Left ventricle myocardium inferior (tissue), 1 donor: ENCODE results near the gene LRRN4. TPM values are rescaled to one million over a fixed set of nuclear protein-coding genes. Genes with fewer than 3 reads are reported as not detected.
"Not testable (repeated sequence)": the region's sequence is repeated elsewhere in the genome, so short reads cannot be mapped to it uniquely, and the experiment has no call there.

Source experiments
- DNase-seq: peaks from one replicate; pipeline ENCODE4 v3.0.0-alpha.2; 2020
- H3K27ac ChIP-seq: fragments of 200-600 bp; replicated peaks from 2 replicates; pipeline ENCODE4 v1.8.0; 2021
- H3K27me3 ChIP-seq: fragments of 200-600 bp; 2 replicates; pipeline ENCODE4 v1.8.0; 2021; ENCODE audit warnings: low read depth
- H3K36me3 ChIP-seq: fragments of 200-600 bp; 2 replicates; pipeline ENCODE4 v1.8.0; 2021
- H3K4me1 ChIP-seq: fragments of 200-600 bp; 2 replicates; pipeline ENCODE4 v1.8.0; 2021
- H3K4me3 ChIP-seq: fragments of 200-600 bp; 2 replicates; pipeline ENCODE4 v1.8.0; 2021; ENCODE audit warnings: mild to moderate bottlenecking, moderate library complexity
- H3K9me3 ChIP-seq: fragments of 200-600 bp; replicated peaks from 2 replicates; pipeline ENCODE4 v1.8.0; 2021
- CTCF ChIP-seq: fragments of 200-600 bp; IDR thresholded peaks from 2 replicates; pipeline ENCODE4 v1.8.0; 2021; ENCODE audit warnings: antibody characterized with exemption, mild to moderate bottlenecking, borderline replicate concordance
- intact Hi-C: fragments of 100-400 bp; cut with micrococcal nuclease; formaldehyde crosslinking; loops from one replicate; pipeline ENCODE4 v1.11.0; 2022
- total RNA-seq: library from RNA; stranded (reverse); fragmentation: NEBNext Ultra II Directional; extraction: Animal tissue kit (Norgen Biotek cat#: 25700); gene quantifications from one replicate; pipeline ENCODE4 v1.2.1, GENCODE V29; 2021
- donor health status: DM: no; HTN: yes; CAD: no; lungs with severe emphysema.

The LRRN4 gene
- total RNA-seq, 1 donor from 2014 or later = 0.08 TPM

GRCh38 chr20:6055981-6056569 lies 2.2 kb upstream of the LRRN4 start:
- Histone ChIP-seq H3K4me1 (peaks cover 24% of the 10 kb centered on the region), H3K27ac (no peak overlapping the region), H3K4me3 (no peak overlapping the region), H3K36me3 (no peaks in the 10 kb centered on the region), H3K9me3 (no peaks in the 10 kb centered on the region), H3K27me3 (peaks cover 34% of the 10 kb centered on the region)
- intact Hi-C loops = no loop called here
- no peak for DNase-seq
- no peak for TF ChIP-seq CTCF

GRCh38 chr20:6055161-6055783 lies 1.4 kb upstream of the LRRN4 start:
- no peak overlapping the region for H3K4me3 ChIP-seq
- H3K4me1 ChIP-seq = peaks cover 24% of the 10 kb centered on the region
- H3K9me3 ChIP-seq = no peaks in the 10 kb centered on the region
- TF ChIP-seq CTCF = no peak
- DNase-seq = no peak
- no peak overlapping the region for H3K27ac ChIP-seq
- peaks cover 39% of the 10 kb centered on the region for H3K27me3 ChIP-seq
- H3K36me3 ChIP-seq = no peaks in the 10 kb centered on the region
- intact Hi-C loops = no loop called here

GRCh38 chr20:6054689-6055051 lies 810 bp upstream of the LRRN4 start:
- DNase-seq, H3K36me3 ChIP-seq, H3K9me3 ChIP-seq, intact Hi-C loops, H3K27ac ChIP-seq, H3K4me3 ChIP-seq: not testable (repeated sequence)
- Histone ChIP-seq H3K27me3 (peaks cover 39% of the 10 kb centered on the region), H3K4me1 (peaks cover 24% of the 10 kb centered on the region)

- Histone ChIP-seq H3K36me3 (no peaks in the 10 kb centered on the region), H3K4me3 (no peak overlapping the region), H3K27me3 (peaks cover 33% of the 10 kb centered on the region), H3K9me3 (no peaks in the 10 kb centered on the region), H3K27ac (no peak overlapping the region), H3K4me1 (peaks cover 24% of the 10 kb centered on the region)
- TF ChIP-seq CTCF = no peak
- intact Hi-C loops = no loop called here
- no peak for DNase-seq
These were observed 640 bp downstream of the LRRN4 start for GRCh38 chr20:6053064-6053775.

- no peak for DNase-seq
- Histone ChIP-seq H3K4me3 (peak overlapping the region; percentile 59), H3K27me3 (peaks cover 33% of the 10 kb centered on the region), H3K4me1 (peaks cover 24% of the 10 kb centered on the region), H3K9me3 (no peaks in the 10 kb centered on the region), H3K36me3 (no peaks in the 10 kb centered on the region), H3K27ac (no peak overlapping the region)
- no peak for TF ChIP-seq CTCF
- intact Hi-C loops = no loop called here
These were observed 2.4 kb downstream of the LRRN4 start for GRCh38 chr20:6051505-6051904.

GRCh38 chr20:6048391-6048790 lies 5.5 kb downstream of the LRRN4 start:
- Histone ChIP-seq H3K36me3 (no peaks in the 10 kb centered on the region), H3K4me3 (no peak overlapping the region), H3K27me3 (peaks cover 26% of the 10 kb centered on the region), H3K4me1 (peaks cover 14% of the 10 kb centered on the region), H3K27ac (no peak overlapping the region), H3K9me3 (no peaks in the 10 kb centered on the region)
- no peak for DNase-seq
- intact Hi-C loops = no loop called here
- no peak for TF ChIP-seq CTCF
